ENCODE results near the gene FFAR4. TPM values are rescaled to one million over a fixed set of nuclear protein-coding genes. Genes with fewer than 3 reads are reported as not detected.
"Not testable (repeated sequence)": the region's sequence is repeated elsewhere in the genome, so short reads cannot be mapped to it uniquely, and the experiment has no call there.

Gene FFAR4
- total RNA-seq, result not detected
- polyA plus RNA-seq (2013, experiment 1 of 2), result 0.09 TPM
- not detected for polyA plus RNA-seq (2013, experiment 2 of 2)
- total RNA-seq, result 0 to 0.36 (median 0) reads per million in 172 experiments

- no peak for ATAC-seq (ENCODE audit: poor library complexity)
- TF ChIP-seq, protein P1, sequence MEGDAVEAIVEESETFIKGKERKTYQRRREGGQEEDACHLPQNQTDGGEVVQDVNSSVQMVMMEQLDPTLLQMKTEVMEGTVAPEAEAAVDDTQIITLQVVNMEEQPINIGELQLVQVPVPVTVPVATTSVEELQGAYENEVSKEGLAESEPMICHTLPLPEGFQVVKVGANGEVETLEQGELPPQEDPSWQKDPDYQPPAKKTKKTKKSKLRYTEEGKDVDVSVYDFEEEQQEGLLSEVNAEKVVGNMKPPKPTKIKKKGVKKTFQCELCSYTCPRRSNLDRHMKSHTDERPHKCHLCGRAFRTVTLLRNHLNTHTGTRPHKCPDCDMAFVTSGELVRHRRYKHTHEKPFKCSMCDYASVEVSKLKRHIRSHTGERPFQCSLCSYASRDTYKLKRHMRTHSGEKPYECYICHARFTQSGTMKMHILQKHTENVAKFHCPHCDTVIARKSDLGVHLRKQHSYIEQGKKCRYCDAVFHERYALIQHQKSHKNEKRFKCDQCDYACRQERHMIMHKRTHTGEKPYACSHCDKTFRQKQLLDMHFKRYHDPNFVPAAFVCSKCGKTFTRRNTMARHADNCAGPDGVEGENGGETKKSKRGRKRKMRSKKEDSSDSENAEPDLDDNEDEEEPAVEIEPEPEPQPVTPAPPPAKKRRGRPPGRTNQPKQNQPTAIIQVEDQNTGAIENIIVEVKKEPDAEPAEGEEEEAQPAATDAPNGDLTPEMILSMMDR (IDR thresholded peaks at IDR 0.05), result no peak
- Histone ChIP-seq H3K4me1 (ENCODE audit: insufficient read depth, low read length) (no peaks in the 10 kb centered on the region), H3K4me3 (ENCODE audit: low read length) (no peak within 1 kb of the TSS), H3K36me3 (ENCODE audit: insufficient read depth, low read length) (no peaks in the 10 kb centered on the region), H3K27me3 (ENCODE audit: control insufficient read depth in 1 of 2, insufficient read depth in 2 of 2, low read length in 2 of 2) (peaks cover 31 to 36% of the 10 kb centered on the region in 2 experiments), H3K9me3 (ENCODE audit: control insufficient read depth in 1 of 2, insufficient read depth in 1 of 2, low read length in 2 of 2) (peaks cover 0 to 4% of the 10 kb centered on the region in 2 experiments), H3K27ac (ENCODE audit: low read depth in 1 of 2, low read length in 2 of 2) (no peak within 1 kb of the TSS)
- H3K4me1 Mint-ChIP-seq (ENCODE audit: low read depth), result no peaks in the 10 kb centered on the region
- H3K4me3 Mint-ChIP-seq, result no peak within 1 kb of the TSS
- H3K36me3 Mint-ChIP-seq (ENCODE audit: low read depth), result no peaks in the 10 kb centered on the region
- POLR2A ChIA-PET, result no interaction called here
- peak in 2 of 14 experiments; percentile 23 to 25 for DNase-seq
- CTCF ChIA-PET, result no interaction called here
- H3K27me3 Mint-ChIP-seq, result peaks cover 66% of the 10 kb centered on the region
- intact Hi-C loops (cut with DNase I, micrococcal nuclease), result no loop called here
- no peaks in the 10 kb centered on the region for H3K9me3 Mint-ChIP-seq
- H3K27ac Mint-ChIP-seq, result no peak within 1 kb of the TSS
These were observed at the start of gene FFAR4 for GRCh38 chr10:93566435-93567276. Gene FFAR4 (plus strand): TSS chr10:93566665. CDS start chr10:93566721, 56 bp downstream.

DNA sequence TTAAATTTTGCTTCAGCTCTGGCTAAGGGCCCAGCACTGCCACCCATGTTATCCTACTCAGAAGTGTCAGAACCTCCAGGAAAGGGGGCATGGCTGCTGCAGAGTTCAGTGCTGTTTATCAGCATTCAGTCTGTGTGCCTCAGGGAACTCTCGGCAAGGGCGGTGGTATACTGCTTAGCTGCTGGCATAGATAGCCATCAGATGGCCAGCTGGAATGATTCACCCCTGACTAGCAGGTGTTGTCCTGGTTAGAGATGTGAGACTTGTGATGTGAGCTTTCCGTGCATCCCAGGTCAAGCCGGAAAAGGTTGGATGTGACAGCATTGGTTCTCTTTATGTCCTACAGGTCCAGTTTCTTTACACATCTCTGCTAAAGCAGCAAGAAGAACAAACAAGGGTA lies 47.9 kb upstream of the FFAR4 start:
- Histone ChIP-seq H3K4me1 (ENCODE audit: insufficient read depth, low read length) (no peaks in the 10 kb centered on the region), H3K9me3 (ENCODE audit: control insufficient read depth in 1 of 2, insufficient read depth in 1 of 2, low read length in 2 of 2) (no peaks in the 10 kb centered on the region), H3K27ac (ENCODE audit: low read depth in 1 of 2, low read length in 2 of 2) (no peak overlapping the region), H3K36me3 (ENCODE audit: insufficient read depth, low read length) (no peaks in the 10 kb centered on the region), H3K4me3 (ENCODE audit: low read length) (no peak overlapping the region), H3K27me3 (ENCODE audit: control insufficient read depth in 1 of 2, insufficient read depth in 2 of 2, low read length in 2 of 2) (no peaks in the 10 kb centered on the region)
- intact Hi-C loops (cut with DNase I, micrococcal nuclease), result no loop called here
- TF ChIP-seq, protein P1 (IDR thresholded peaks at IDR 0.05), result no peak
- Mint-ChIP-seq H3K27ac (no peak overlapping the region), H3K4me3 (no peak overlapping the region), H3K4me1 (ENCODE audit: low read depth) (no peaks in the 10 kb centered on the region), H3K36me3 (ENCODE audit: low read depth) (no peaks in the 10 kb centered on the region), H3K9me3 (no peaks in the 10 kb centered on the region), H3K27me3 (no peaks in the 10 kb centered on the region)
- ATAC-seq (ENCODE audit: poor library complexity), result no peak
- DNase-seq, result no peak
- ChIA-PET POLR2A (no interaction called here), CTCF (interaction anchor here (1.2 kb wide), 1 partner anchor 142 kb away, joined by 3 read pairs; no protein-coding TSS in a partner anchor)

DNA sequence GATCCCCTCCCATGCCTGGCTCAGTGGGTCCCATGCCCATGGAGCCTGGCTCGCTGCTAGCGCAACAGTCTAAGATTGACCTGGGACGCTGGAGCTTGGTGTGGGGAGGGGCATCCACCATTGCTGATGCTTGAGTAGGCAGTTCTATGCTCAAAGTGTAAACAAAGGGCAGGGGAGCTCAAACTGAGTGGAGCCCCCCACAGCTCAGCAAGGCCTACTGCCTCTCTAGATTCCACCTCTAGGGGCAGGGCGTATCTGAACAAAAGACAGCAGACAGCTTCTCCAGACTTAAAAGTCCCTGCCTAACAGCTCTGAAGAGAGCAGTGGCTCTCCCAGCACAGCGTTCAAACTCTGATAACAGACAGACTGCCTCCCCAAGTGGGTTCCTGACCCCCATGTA lies 31.2 kb upstream of the FFAR4 start:
- intact Hi-C loops (cut with DNase I, micrococcal nuclease), result no loop called here
- Histone ChIP-seq H3K4me3 (ENCODE audit: low read length) (no peak overlapping the region), H3K27me3 (ENCODE audit: control insufficient read depth in 1 of 2, insufficient read depth in 2 of 2, low read length in 2 of 2) (peaks cover 3 to 6% of the 10 kb centered on the region in 2 experiments), H3K36me3 (ENCODE audit: insufficient read depth, low read length) (no peaks in the 10 kb centered on the region), H3K4me1 (ENCODE audit: insufficient read depth, low read length) (no peaks in the 10 kb centered on the region), H3K27ac (ENCODE audit: low read depth in 1 of 2, low read length in 2 of 2) (no peak overlapping the region), H3K9me3 (ENCODE audit: control insufficient read depth in 1 of 2, insufficient read depth in 1 of 2, low read length in 2 of 2) (no peaks in the 10 kb centered on the region)
- Mint-ChIP-seq H3K27ac (no peak overlapping the region), H3K4me3 (no peak overlapping the region), H3K4me1 (ENCODE audit: low read depth) (no peaks in the 10 kb centered on the region), H3K9me3 (no peaks in the 10 kb centered on the region), H3K27me3 (peaks cover 27% of the 10 kb centered on the region), H3K36me3 (ENCODE audit: low read depth) (no peaks in the 10 kb centered on the region)
- POLR2A ChIA-PET, result no interaction called here
- DNase-seq (no peak), ATAC-seq (ENCODE audit: poor library complexity) (no peak)
- TF ChIP-seq, protein P1 (IDR thresholded peaks at IDR 0.05), result no peak
- CTCF ChIA-PET, result no interaction called here

GRCh38 chr10:93540871-93541270 lies 25.6 kb upstream of the FFAR4 start:
- H3K27me3 ChIP-seq (ENCODE audit: control insufficient read depth in 1 of 2, insufficient read depth in 2 of 2, low read length in 2 of 2); H3K9me3 Mint-ChIP-seq; intact Hi-C loops (cut with DNase I, micrococcal nuclease); H3K4me3 ChIP-seq (ENCODE audit: low read length); DNase-seq; H3K36me3 ChIP-seq (ENCODE audit: insufficient read depth, low read length); H3K27ac Mint-ChIP-seq; H3K36me3 Mint-ChIP-seq (ENCODE audit: low read depth); H3K4me1 ChIP-seq (ENCODE audit: insufficient read depth, low read length); CTCF ChIA-PET; H3K9me3 ChIP-seq (ENCODE audit: control insufficient read depth in 1 of 2, insufficient read depth in 1 of 2, low read length in 2 of 2); POLR2A ChIA-PET; H3K4me3 Mint-ChIP-seq; H3K4me1 Mint-ChIP-seq (ENCODE audit: low read depth); ATAC-seq (ENCODE audit: poor library complexity); H3K27ac ChIP-seq (ENCODE audit: low read depth in 1 of 2, low read length in 2 of 2): not testable (repeated sequence)
- H3K27me3 Mint-ChIP-seq, result peaks cover 24% of the 10 kb centered on the region
